HG03439 (cell line): ENCODE measurements around the gene BTN2A1.
A peak's percentile ranks its signal among the peaks of the same experiment; 100 is the strongest.

ENCODE experiments used
- ATAC-seq: cut with Tn5 transposase; IDR thresholded peaks from one replicate; pipeline ENCODE4 v1.9.1; 2021; ENCODE audit warnings: mild to moderate bottlenecking, moderate library complexity; ENCODE audit not compliant: unreplicated experiment

Gene BTN2A1

GRCh38 chr6:26465776-26466175 is 8.0 kb downstream of the BTN2A1 start:
- ATAC-seq, result no peak

DNA sequence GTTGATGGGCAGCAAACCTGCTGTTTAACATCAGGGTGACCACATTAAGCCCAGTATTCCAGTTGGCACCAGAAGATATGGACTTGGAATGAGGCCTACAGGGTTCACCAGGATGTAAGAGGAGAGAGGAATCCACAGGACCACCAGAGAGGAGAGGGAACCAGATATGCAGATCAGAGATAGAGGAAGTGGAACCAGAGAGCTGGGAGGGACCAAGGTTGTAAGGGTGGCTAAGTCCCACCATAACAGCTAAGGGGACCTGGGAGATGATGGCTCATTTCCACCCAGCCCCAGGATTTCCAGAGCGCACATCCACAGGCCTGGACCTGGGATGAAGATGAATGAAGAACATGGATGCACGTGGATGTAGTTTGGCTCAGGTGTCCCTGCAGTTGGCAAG is 11.1 kb downstream of the BTN2A1 start:
- ATAC-seq, result no peak

DNA sequence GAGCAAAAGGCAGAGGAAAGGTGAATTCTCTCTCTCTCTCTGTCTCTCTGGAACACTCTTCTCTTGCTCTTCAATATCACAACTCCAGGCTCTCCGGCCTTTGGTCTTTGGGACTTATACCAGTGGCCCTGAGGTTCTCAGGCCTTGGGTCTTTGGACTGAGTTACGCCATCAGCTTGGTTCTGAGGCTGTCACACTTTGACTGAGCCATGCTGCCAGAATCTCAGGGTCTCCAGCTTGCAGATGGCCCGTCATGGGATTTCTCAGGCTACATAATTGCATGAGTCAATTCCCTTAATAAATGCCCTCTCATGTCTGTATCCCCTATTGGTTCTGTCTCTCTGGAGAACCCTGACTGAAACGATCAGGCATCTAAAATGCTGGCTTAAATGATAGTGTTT is 12.9 kb downstream of the BTN2A1 start:
- no peak for ATAC-seq

- ATAC-seq, result no peak
Observed at GRCh38 chr6:26471970-26472369, 14.2 kb downstream of the BTN2A1 start.

- no peak for ATAC-seq
Observed at GRCh38 chr6:26472549-26473290, 15.0 kb downstream of the BTN2A1 start.

- ATAC-seq, result no peak
Observed at GRCh38 chr6:26473429-26473757, 15.6 kb downstream of the BTN2A1 start.

- peak; percentile 95 for ATAC-seq
Observed at GRCh38 chr6:26473758-26474438, 16.1 kb downstream of the BTN2A1 start.

GRCh38 chr6:26474439-26474881 is 16.7 kb downstream of the BTN2A1 start:
- no peak for ATAC-seq

DNA sequence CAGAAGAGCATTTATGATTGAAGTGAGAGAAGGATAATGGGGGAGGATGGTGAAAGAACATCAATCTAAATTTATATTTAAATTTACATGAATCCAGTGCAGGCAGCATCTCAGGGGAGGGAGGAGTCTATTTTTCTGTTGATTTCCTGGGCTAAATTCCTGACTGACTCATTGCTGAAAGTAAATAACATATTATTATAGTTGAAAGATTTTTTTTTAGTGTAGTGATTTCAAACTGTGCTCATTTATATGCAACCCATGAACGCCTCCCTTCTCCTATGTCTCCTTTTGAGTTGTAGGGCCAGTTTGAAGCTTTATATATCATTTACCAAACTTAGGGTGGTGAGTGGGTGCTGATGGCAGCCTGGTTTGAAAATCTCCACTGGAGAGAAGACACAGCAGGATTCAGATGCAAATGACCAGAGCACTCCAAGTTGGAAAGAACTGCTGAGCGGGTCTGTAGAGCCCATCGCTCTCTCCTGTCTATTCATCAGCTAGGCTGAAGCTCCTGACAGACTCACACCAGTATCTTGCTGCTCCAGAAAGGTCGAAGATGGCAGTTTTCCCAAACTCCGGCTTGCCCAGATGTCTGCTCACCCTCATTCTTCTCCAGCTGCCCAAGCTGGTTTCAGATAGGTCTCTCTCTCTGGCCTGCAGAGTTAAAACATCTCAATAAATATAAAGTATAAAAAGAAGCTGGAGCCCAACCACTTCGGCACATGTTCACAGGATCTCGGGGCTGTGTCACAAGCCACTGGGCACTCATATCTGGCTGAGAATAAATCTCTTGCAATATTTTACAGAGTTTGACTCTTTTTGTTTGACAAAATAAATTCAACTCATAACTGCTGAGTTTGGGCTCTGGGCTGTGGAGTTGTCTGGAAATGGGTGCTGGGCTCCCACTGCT is 18.3 kb downstream of the BTN2A1 start:
- no peak for ATAC-seq

GRCh38 chr6:26476896-26477295 is 19.1 kb downstream of the BTN2A1 start:
- ATAC-seq, result no peak

GRCh38 chr6:26477426-26477825 is 19.7 kb downstream of the BTN2A1 start:
- ATAC-seq, result no peak

DNA sequence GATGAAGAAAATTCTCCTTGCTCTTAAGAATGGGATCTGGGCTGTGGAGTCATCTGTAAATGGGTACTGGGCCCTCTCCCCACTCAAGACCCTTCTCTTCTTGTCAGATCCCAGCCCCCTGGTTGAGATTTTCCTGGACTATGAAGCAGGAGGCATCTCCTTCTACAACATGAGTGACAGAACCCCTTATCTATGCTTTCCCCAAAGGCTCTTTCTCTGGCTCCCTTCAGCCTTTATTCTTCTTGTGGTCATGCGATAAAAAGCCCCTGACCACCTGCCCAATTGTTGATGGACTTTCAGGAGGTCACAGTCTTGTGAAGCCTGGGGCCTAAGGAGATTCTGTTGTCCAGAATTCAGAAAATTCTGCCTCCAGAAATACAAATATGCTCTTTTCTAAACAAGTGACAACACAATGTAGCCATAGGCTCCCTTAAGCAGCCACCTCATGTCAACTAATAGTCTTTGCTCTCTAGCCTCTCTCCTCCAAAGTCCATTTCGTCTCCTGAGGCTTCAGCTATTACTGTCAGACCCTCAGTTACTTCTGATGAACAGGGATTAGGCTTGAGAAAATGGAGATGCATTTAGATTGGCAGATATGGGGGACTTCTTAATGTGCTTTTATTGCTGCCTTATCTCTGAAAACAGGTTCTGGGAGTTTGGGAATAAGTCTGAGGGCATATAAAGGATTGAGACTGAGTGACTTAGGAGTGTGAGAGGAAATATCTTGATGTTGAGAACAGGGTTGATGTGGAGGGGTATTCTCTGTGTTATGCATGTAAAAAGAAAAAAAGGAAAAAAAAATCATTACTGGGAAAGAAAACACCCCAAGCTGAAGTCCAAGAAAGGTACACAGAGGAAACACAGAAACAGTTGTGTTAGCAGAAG is 20.6 kb downstream of the BTN2A1 start:
- ATAC-seq, result no peak

GRCh38 chr6:26478985-26479278 is 21.2 kb downstream of the BTN2A1 start:
- ATAC-seq, result no peak

- ATAC-seq, result no peak
Observed at GRCh38 chr6:26482338-26482737, 24.6 kb downstream of the BTN2A1 start.

DNA sequence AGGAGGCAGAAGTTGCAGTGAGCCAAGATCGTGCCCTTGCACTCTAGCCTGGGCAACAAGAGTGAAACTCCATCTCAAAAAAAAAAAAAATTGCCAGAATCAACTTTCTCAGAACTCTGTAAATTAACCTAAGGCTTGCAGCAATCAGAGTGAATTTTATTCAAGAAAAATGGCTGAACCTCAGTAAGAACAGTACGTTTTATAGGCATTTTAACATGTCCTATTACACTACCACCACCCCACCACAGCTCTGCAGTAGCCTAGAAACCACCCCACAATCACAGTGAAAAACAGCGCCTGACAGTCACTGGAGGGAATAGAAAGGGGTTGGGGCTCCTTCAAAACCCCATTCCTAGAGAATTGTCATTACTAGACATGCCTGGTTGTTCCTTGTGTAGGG is 26.0 kb downstream of the BTN2A1 start:
- ATAC-seq, result no peak

DNA sequence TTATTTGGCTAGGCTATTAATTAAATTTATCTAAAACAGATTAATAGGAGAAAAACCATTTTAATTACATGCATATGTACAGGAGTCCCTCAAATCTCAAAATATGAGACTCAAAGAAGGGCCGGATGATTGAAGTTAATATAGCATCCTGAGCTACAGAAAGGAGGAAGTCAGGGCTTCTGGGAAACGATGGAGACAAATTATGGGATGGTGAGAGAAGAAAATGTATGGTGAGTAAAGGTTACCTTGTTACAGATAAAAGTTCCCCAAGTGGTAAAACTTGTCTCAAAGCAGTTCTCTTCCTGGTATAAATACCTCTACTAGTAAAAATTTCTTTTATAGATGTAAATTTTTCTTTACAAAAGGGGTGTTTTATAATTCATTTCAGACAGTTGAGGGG is 26.4 kb downstream of the BTN2A1 start:
- no peak for ATAC-seq

- ATAC-seq, result no peak
Observed at GRCh38 chr6:26485112-26485780, 27.5 kb downstream of the BTN2A1 start.

- ATAC-seq, result no peak
Observed at GRCh38 chr6:26486358-26486757, 28.6 kb downstream of the BTN2A1 start.

GRCh38 chr6:26487466-26487865 is 29.7 kb downstream of the BTN2A1 start:
- no peak for ATAC-seq
